ENCODE results near the gene GMCL1.

DNA sequence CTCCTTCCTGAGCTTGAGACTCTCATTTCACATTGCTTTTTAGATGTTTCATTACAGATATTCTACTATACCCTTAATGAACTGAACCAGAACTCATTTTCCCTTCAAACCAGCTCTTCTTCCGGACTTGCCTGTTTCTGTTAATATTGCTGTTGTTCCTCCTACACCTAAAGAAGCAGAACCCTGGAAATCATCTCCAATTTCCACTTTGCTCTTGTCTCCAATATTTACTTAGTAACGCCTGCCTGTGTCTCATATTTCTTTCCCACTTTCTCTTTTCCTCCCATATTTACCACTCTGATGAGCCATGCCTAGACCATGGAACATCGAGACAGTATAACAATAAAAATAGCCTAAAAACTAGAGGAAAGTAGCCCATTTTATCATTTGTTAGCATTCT, 17.9 kb upstream of the GMCL1 start:
- TF ChIP-seq POLR2A (IDR thresholded peaks at IDR 0.05; ENCODE audit: low read depth, low read length) (no peak), POLR2AphosphoS5 (IDR thresholded peaks at IDR 0.05; ENCODE audit: low read depth, low read length) (no peak), TAF1 (IDR thresholded peaks at IDR 0.05; ENCODE audit: borderline replicate concordance, low read depth, low read length) (no peak)

All from GM12892 (cell line).